ENCODE measurements around the gene RHOH. TPM values are rescaled to one million over a fixed set of nuclear protein-coding genes. Genes with fewer than 3 reads are reported as not detected.

RHOH gene
- total RNA-seq, 1 experiment from 2014 or later, result not detected

DNA sequence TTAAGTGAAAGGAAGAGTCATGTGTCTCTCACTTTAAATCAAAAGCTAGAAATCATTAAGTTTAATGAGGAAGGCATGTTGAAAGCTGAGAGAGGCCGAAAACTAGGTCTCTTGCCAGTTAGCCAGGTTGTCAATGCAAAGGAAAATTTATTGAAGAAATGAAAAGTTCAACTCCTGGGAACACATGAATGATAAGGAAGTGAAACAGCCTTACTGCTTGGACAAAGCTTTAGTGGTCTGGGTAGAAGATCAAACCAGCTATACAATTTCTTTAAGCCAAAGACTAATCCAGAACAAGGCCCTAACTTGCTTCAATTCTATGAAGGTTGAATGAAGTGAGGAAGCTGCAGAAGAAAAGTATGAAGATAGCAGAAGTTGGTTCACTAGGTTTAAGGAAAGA lies 24.9 kb downstream of the RHOH start:
- Mint-ChIP-seq H3K36me3 (ENCODE audit: insufficient read depth, unreplicated experiment) (no peaks in the 10 kb centered on the region), H3K27me3 (ENCODE audit: insufficient read depth, unreplicated experiment) (no peaks in the 10 kb centered on the region), H3K4me3 (ENCODE audit: unreplicated experiment) (no peak overlapping the region), H3K9me3 (ENCODE audit: unreplicated experiment) (no peaks in the 10 kb centered on the region), H3K4me1 (ENCODE audit: insufficient read depth, unreplicated experiment) (no peaks in the 10 kb centered on the region), H3K27ac (ENCODE audit: low read depth, unreplicated experiment) (no peak overlapping the region)
- no TSS peak for BruUV-seq (replicated peaks)
- CTCF ChIA-PET, result interaction anchor here (0.6 to 0.9 kb wide), 2 partner anchors 19 to 62 kb away, joined by 3 to 4 read pairs; no protein-coding TSS in a partner anchor
- POLR2A ChIA-PET, result interaction anchor here (0.6 kb wide), 3 partner anchors 20 to 524 kb away, joined by 3 to 5 read pairs (median 3); partner anchors contain the start of gene UBE2K
- no peak for DNase-seq (ENCODE audit: unreplicated experiment)
- intact Hi-C loops (cut with micrococcal nuclease), result no loop called here
- TF ChIP-seq, protein P1, sequence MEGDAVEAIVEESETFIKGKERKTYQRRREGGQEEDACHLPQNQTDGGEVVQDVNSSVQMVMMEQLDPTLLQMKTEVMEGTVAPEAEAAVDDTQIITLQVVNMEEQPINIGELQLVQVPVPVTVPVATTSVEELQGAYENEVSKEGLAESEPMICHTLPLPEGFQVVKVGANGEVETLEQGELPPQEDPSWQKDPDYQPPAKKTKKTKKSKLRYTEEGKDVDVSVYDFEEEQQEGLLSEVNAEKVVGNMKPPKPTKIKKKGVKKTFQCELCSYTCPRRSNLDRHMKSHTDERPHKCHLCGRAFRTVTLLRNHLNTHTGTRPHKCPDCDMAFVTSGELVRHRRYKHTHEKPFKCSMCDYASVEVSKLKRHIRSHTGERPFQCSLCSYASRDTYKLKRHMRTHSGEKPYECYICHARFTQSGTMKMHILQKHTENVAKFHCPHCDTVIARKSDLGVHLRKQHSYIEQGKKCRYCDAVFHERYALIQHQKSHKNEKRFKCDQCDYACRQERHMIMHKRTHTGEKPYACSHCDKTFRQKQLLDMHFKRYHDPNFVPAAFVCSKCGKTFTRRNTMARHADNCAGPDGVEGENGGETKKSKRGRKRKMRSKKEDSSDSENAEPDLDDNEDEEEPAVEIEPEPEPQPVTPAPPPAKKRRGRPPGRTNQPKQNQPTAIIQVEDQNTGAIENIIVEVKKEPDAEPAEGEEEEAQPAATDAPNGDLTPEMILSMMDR (IDR thresholded peaks at IDR 0.05; ENCODE audit: unreplicated experiment), result no peak

DNA sequence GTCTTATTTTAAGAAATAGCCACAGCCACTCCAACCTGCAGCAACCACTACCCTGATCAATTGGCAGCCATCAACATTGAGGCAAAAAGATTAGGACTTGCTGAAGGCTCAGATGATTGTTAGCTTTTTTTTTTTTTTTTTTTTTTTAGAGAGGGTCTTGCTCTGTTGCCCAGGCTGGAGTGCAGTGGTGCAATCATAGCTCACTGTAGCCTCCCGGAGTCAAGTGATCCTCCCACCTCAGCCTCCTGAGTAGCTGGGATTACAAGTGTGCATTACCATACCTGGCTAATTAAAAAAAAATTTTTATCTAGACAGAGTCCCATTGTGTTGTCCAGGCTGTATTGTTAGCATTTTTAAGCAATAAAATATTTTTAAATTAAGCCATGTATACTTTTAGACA lies 26.5 kb downstream of the RHOH start:
- no TSS peak for BruUV-seq (replicated peaks)
- Mint-ChIP-seq H3K4me3 (ENCODE audit: unreplicated experiment) (no peak overlapping the region), H3K27me3 (ENCODE audit: insufficient read depth, unreplicated experiment) (no peaks in the 10 kb centered on the region), H3K9me3 (ENCODE audit: unreplicated experiment) (no peaks in the 10 kb centered on the region), H3K4me1 (ENCODE audit: insufficient read depth, unreplicated experiment) (no peaks in the 10 kb centered on the region), H3K27ac (ENCODE audit: low read depth, unreplicated experiment) (no peak overlapping the region), H3K36me3 (ENCODE audit: insufficient read depth, unreplicated experiment) (no peaks in the 10 kb centered on the region)
- intact Hi-C loops (cut with micrococcal nuclease), result no loop called here
- DNase-seq (ENCODE audit: unreplicated experiment), result no peak
- TF ChIP-seq, protein P1 (IDR thresholded peaks at IDR 0.05; ENCODE audit: unreplicated experiment), result no peak
- ChIA-PET CTCF (interaction anchor here (1.0 kb wide), 1 partner anchor 40 kb away, joined by 3 read pairs; no protein-coding TSS in a partner anchor), POLR2A (interaction anchor here (0.6 to 1.0 kb wide), 2 partner anchors 36 to 40 kb away, joined by 3 read pairs; no protein-coding TSS in a partner anchor)

DNA sequence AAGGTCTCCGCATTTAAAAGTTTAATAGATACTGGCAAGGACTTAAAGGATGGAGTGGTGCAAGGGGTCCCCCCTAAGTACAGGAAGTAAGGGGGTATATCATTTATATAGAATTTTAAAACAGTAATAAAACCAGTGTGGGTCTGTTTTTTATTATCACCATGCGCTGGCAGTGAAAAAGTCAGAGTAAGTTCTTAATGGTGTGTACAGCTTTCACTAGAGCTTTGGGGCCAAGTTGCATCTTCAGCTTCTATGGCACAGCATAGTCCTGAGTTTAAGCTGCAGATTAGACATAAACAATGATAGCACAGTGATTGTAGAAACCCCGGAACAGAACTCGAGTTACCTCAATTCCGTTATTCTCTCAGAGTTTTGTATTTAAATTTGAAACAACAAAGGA lies 27.6 kb downstream of the RHOH start:
- H3K36me3 Mint-ChIP-seq (ENCODE audit: insufficient read depth, unreplicated experiment), result no peaks in the 10 kb centered on the region
- H3K27ac Mint-ChIP-seq (ENCODE audit: low read depth, unreplicated experiment), result no peak overlapping the region
- TF ChIP-seq, protein P1 (IDR thresholded peaks at IDR 0.05; ENCODE audit: unreplicated experiment), result no peak
- H3K4me1 Mint-ChIP-seq (ENCODE audit: insufficient read depth, unreplicated experiment), result no peaks in the 10 kb centered on the region
- H3K4me3 Mint-ChIP-seq (ENCODE audit: unreplicated experiment), result no peak overlapping the region
- H3K9me3 Mint-ChIP-seq (ENCODE audit: unreplicated experiment), result no peaks in the 10 kb centered on the region
- intact Hi-C loops (cut with micrococcal nuclease), result no loop called here
- CTCF ChIA-PET, result no interaction called here
- POLR2A ChIA-PET, result interaction anchor here (0.6 kb wide), 1 partner anchor 133 kb away, joined by 3 read pairs; no protein-coding TSS in a partner anchor
- DNase-seq (ENCODE audit: unreplicated experiment), result no peak
- no peaks in the 10 kb centered on the region for H3K27me3 Mint-ChIP-seq (ENCODE audit: insufficient read depth, unreplicated experiment)
- no TSS peak for BruUV-seq (replicated peaks)

DNA sequence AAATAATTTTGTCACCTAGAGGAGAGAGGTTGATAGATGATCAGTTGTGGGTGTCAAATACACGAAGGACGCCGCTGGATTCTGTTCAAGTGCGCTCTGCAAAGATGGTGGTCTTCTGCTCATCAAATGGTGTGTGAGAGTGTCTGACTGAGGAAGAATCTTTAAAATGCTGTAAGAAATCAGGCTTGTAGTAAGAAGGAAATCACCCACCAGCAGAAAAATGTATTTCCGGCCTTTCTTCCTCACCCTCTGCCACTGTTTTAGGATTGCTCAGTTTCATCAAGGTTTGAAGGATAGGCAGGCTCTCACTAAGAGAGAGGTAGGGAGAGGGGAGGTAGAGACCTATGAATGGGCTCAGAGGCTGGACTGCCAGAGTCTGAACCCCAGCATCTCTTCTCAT lies 28.7 kb downstream of the RHOH start:
- Mint-ChIP-seq H3K27me3 (ENCODE audit: insufficient read depth, unreplicated experiment) (no peaks in the 10 kb centered on the region), H3K27ac (ENCODE audit: low read depth, unreplicated experiment) (no peak overlapping the region), H3K36me3 (ENCODE audit: insufficient read depth, unreplicated experiment) (no peaks in the 10 kb centered on the region), H3K9me3 (ENCODE audit: unreplicated experiment) (no peaks in the 10 kb centered on the region), H3K4me1 (ENCODE audit: insufficient read depth, unreplicated experiment) (no peaks in the 10 kb centered on the region), H3K4me3 (ENCODE audit: unreplicated experiment) (no peak overlapping the region)
- ChIA-PET POLR2A (no interaction called here), CTCF (interaction anchor here (0.6 to 1.0 kb wide), 2 partner anchors 65 to 76 kb away, joined by 3 read pairs; no protein-coding TSS in a partner anchor)
- intact Hi-C loops (cut with micrococcal nuclease), result no loop called here
- no TSS peak for BruUV-seq (replicated peaks)
- TF ChIP-seq, protein P1 (IDR thresholded peaks at IDR 0.05; ENCODE audit: unreplicated experiment), result no peak
- no peak for DNase-seq (ENCODE audit: unreplicated experiment)

Measured in MCF 10A (cell line).